ENCODE measurements around the gene PPP2R1B. TPM values are rescaled to one million over a fixed set of nuclear protein-coding genes. Genes with fewer than 3 reads are reported as not detected.

Gene PPP2R1B
- total and polyA plus RNA-seq, 2 donors (not counting 1 experiment from before 2014, with no cell fraction given) = 8.2 to 37.0 TPM

DNA sequence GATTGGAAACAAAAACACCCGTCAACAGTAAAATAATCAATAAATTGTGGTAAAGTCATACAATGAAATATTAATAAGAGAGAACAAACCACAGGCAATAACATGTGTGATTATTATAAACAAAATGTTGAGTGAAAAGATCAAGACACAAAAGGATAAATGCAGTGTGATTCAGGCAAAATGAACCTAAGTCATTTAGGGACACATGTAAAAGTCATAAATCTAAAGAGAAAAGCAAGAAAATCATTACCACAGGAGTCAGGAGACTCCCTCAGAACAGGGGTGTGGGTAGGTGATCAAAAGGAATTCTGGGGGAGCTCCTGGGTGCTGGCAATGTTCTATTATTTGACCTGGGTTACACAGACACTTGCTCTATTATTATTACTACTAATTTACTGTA, 47.9 kb upstream of the PPP2R1B start:
- Histone ChIP-seq H3K4me3 (ENCODE audit: control extremely low read depth in 1 of 5, extremely low read depth in 1 of 5, insufficient read depth in 1 of 5, low read depth in 2 of 5, low read length in 4 of 5) (no peak overlapping the region), H3K4me1 (ENCODE audit: control insufficient read depth in 2 of 2, insufficient read depth in 2 of 2, low read length in 2 of 2) (no peaks in the 10 kb centered on the region), H3K4me2 (replicated peaks; ENCODE audit: low read depth, low read length, poor library complexity, severe bottlenecking) (no peak overlapping the region), H3K27ac (ENCODE audit: low read length in 2 of 2) (no peak overlapping the region), H3K9me3 (ENCODE audit: control extremely low read depth in 1 of 3, control insufficient read depth in 2 of 3, insufficient read depth in 1 of 3, low read length in 2 of 3) (no peaks in the 10 kb centered on the region), H3K36me3 (replicated peaks in 1 of 2; ENCODE audit: control extremely low read depth in 1 of 2, control insufficient read depth in 1 of 2, extremely low read depth in 1 of 2, insufficient read depth in 2 of 2, low read length in 1 of 2) (peaks cover 3 to 12% of the 10 kb centered on the region in 2 experiments), H3K9ac (ENCODE audit: low read length) (no peak overlapping the region), H2AFZ (ENCODE audit: insufficient read depth, low read depth, low read length, poor library complexity, severe bottlenecking) (no peak overlapping the region), H3K79me2 (ENCODE audit: control insufficient read depth, insufficient read depth, low read length) (no peaks in the 10 kb centered on the region), H4K20me1 (ENCODE audit: control insufficient read depth, insufficient read depth, low read length, poor library complexity, severe bottlenecking) (no peaks in the 10 kb centered on the region), H3K27me3 (replicated peaks in 1 of 4; ENCODE audit: control extremely low read depth in 1 of 4, control insufficient read depth in 3 of 4, insufficient read depth in 4 of 4, low read length in 3 of 4) (no peaks in the 10 kb centered on the region)
- H3K9me3 Mint-ChIP-seq (ENCODE audit: insufficient read depth) = no peaks in the 10 kb centered on the region
- no peak overlapping the region for H3K4me3 Mint-ChIP-seq
- no CpG with 5 or more reads among the region's 1 CpG for WGBS (ENCODE audit: insufficient coverage)
- CTCF ChIA-PET = no interaction called here
- ATAC-seq (ENCODE audit: low read depth) (no peak), DNase-seq (no peak)
- no peak overlapping the region for H3K27ac Mint-ChIP-seq
- no peaks in the 10 kb centered on the region for H3K27me3 Mint-ChIP-seq
- intact Hi-C loops (cut with micrococcal nuclease) = no loop called here
- TF ChIP-seq EZH2 (IDR thresholded peaks at IDR 0.05; ENCODE audit: borderline replicate concordance, insufficient read depth, low read depth, low read length, poor library complexity, severe bottlenecking) = no peak
- TF ChIP-seq, protein P1, sequence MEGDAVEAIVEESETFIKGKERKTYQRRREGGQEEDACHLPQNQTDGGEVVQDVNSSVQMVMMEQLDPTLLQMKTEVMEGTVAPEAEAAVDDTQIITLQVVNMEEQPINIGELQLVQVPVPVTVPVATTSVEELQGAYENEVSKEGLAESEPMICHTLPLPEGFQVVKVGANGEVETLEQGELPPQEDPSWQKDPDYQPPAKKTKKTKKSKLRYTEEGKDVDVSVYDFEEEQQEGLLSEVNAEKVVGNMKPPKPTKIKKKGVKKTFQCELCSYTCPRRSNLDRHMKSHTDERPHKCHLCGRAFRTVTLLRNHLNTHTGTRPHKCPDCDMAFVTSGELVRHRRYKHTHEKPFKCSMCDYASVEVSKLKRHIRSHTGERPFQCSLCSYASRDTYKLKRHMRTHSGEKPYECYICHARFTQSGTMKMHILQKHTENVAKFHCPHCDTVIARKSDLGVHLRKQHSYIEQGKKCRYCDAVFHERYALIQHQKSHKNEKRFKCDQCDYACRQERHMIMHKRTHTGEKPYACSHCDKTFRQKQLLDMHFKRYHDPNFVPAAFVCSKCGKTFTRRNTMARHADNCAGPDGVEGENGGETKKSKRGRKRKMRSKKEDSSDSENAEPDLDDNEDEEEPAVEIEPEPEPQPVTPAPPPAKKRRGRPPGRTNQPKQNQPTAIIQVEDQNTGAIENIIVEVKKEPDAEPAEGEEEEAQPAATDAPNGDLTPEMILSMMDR (IDR thresholded peaks at IDR 0.05) = no peak
- POLR2A ChIA-PET = no interaction called here
- no peaks in the 10 kb centered on the region for H3K4me1 Mint-ChIP-seq

DNA sequence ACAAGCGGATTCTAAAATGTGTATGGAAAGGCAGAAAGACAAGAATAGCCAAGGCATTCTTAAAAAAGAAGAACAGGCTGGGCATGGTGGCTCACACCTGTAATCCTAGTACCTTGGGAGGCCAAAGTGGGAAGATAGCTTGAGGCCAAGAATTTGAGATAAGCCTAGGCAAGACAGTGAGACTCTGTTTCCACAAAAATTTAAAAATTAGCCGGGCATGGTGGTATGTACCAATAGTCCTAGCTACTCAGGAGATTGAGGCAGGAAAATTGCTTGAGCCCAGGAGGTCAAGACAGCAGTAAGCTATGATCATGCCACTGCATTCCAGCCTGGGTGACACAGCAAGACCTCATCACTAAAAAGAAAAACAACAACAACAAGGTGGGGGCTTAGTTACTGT, 46.0 kb upstream of the PPP2R1B start:
- ATAC-seq (ENCODE audit: low read depth) = no peak
- no peak overlapping the region for H3K4me2 ChIP-seq (replicated peaks; ENCODE audit: low read depth, low read length, poor library complexity, severe bottlenecking)
- no peaks in the 10 kb centered on the region for H3K4me1 Mint-ChIP-seq
- 100% methylated on average over 1 of the region's 2 CpGs for WGBS (ENCODE audit: insufficient coverage)
- H2AFZ ChIP-seq (ENCODE audit: insufficient read depth, low read depth, low read length, poor library complexity, severe bottlenecking) = no peak overlapping the region
- H3K27me3 Mint-ChIP-seq = no peaks in the 10 kb centered on the region
- H3K9ac ChIP-seq (ENCODE audit: low read length) = no peak overlapping the region
- no peaks in the 10 kb centered on the region for H3K4me1 ChIP-seq (ENCODE audit: control insufficient read depth in 2 of 2, insufficient read depth in 2 of 2, low read length in 2 of 2)
- no peak for DNase-seq
- H3K27me3 ChIP-seq (replicated peaks in 1 of 4; ENCODE audit: control extremely low read depth in 1 of 4, control insufficient read depth in 3 of 4, insufficient read depth in 4 of 4, low read length in 3 of 4) = no peaks in the 10 kb centered on the region
- H3K79me2 ChIP-seq (ENCODE audit: control insufficient read depth, insufficient read depth, low read length) = no peaks in the 10 kb centered on the region
- no peak overlapping the region for H3K4me3 Mint-ChIP-seq
- H3K9me3 ChIP-seq (ENCODE audit: control extremely low read depth in 1 of 3, control insufficient read depth in 2 of 3, insufficient read depth in 1 of 3, low read length in 2 of 3) = no peaks in the 10 kb centered on the region
- intact Hi-C loops (cut with micrococcal nuclease) = no loop called here
- H3K4me3 ChIP-seq (ENCODE audit: control extremely low read depth in 1 of 5, extremely low read depth in 1 of 5, insufficient read depth in 1 of 5, low read depth in 2 of 5, low read length in 4 of 5) = no peak overlapping the region
- POLR2A ChIA-PET = no interaction called here
- no peaks in the 10 kb centered on the region for H4K20me1 ChIP-seq (ENCODE audit: control insufficient read depth, insufficient read depth, low read length, poor library complexity, severe bottlenecking)
- no peaks in the 10 kb centered on the region for H3K9me3 Mint-ChIP-seq (ENCODE audit: insufficient read depth)
- no peak overlapping the region for H3K27ac Mint-ChIP-seq
- CTCF ChIA-PET = no interaction called here
- no peak for TF ChIP-seq EZH2 (IDR thresholded peaks at IDR 0.05; ENCODE audit: borderline replicate concordance, insufficient read depth, low read depth, low read length, poor library complexity, severe bottlenecking)
- TF ChIP-seq, protein P1 (IDR thresholded peaks at IDR 0.05) = no peak
- H3K27ac ChIP-seq (ENCODE audit: low read length in 2 of 2) = no peak overlapping the region
- H3K36me3 ChIP-seq (replicated peaks in 1 of 2; ENCODE audit: control extremely low read depth in 1 of 2, control insufficient read depth in 1 of 2, extremely low read depth in 1 of 2, insufficient read depth in 2 of 2, low read length in 1 of 2) = peaks cover 3 to 28% of the 10 kb centered on the region in 2 experiments
